Activated CD4-positive, alpha-beta T cell treated with anti-CD3 and anti-CD28 coated beads for 36 hours (primary cell): ENCODE results near the gene LPIN2. TPM values are rescaled to one million over a fixed set of nuclear protein-coding genes. Genes with fewer than 3 reads are reported as not detected.
A peak's percentile ranks its signal among the peaks of the same experiment; 100 is the strongest.

ENCODE experiments used
- ATAC-seq: fragments of 200-7000 bp; cut with Tn5 transposase; one replicate; pipeline ENCODE4 v1.10.0; 2021; ENCODE audit warnings: mild to moderate bottlenecking, moderate library complexity
- CTCF ChIA-PET: fragments of 350-600 bp; sonication (Branson Sonifier 250); formaldehyde crosslinking; loops from one replicate; lab custom pipeline; 2021; ENCODE audit warnings: antibody characterized with exemption; lab: Charles Lee
- POLR2A ChIA-PET: fragments of 350-600 bp; sonication (Branson Sonifier 250); formaldehyde crosslinking; loops from one replicate; lab custom pipeline; 2021; ENCODE audit warnings: antibody characterized with exemption, inconsistent platforms; lab: Charles Lee
- DNase-seq: peaks from one replicate; pipeline ENCODE4 v3.0.0-alpha.2; 2020
- H3K27ac Mint-ChIP-seq: one replicate; pipeline ENCODE4 v1.8.0; 2021; ENCODE audit warnings: mixed read lengths
- H3K27me3 Mint-ChIP-seq: one replicate; pipeline ENCODE4 v1.8.0; 2021; ENCODE audit warnings: mixed read lengths
- H3K36me3 Mint-ChIP-seq: one replicate; pipeline ENCODE4 v1.8.0; 2021; ENCODE audit warnings: low read depth, mixed read lengths
- H3K4me1 Mint-ChIP-seq: one replicate; pipeline ENCODE4 v1.8.0; 2021; ENCODE audit warnings: mixed read lengths
- H3K4me3 Mint-ChIP-seq: one replicate; pipeline ENCODE4 v1.8.0; 2021; ENCODE audit warnings: mild to moderate bottlenecking, moderate library complexity, mixed read lengths
- H3K9me3 Mint-ChIP-seq: one replicate; pipeline ENCODE4 v1.8.0; 2021; ENCODE audit warnings: low read depth, mixed read lengths
- intact Hi-C, 2 experiments: fragments of 100-400 bp; cut with DNase I in 1 of 2; cut with micrococcal nuclease in 1 of 2; formaldehyde crosslinking; loops; one replicate each; pipeline versions ENCODE4 v1.14.2 to v1.15.1; 2022 to 2024; cut with DNase I, micrococcal nuclease
- total RNA-seq, 2 experiments: library from RNA; stranded (reverse); gene quantifications; one replicate each; pipeline ENCODE4 v1.2.3, GENCODE V29; 2021

LPIN2 gene
- total RNA-seq, 2 experiments from 2014 or later = 82.6 to 95.3 TPM

DNA sequence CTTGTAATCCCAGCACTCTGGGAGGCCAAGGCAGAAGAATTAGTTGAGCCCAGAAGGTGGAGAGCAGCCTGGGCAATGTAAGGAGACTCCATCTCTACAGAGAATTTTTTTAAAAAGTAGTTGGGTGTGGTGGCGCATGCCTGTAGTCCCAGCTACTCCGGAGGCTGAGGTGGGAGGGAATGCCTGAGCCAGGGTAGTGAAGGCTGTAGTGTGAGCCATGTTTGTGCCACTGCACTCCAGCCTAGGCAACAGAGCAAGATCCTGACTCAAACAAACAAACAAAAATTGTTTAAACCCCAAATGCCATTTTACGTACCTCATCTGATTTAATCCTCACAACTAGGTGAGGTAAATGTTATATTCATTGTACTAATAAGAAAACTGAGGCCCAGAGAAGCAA lies 38.2 kb downstream of the LPIN2 start:
- no peak overlapping the region for H3K4me3 Mint-ChIP-seq
- ATAC-seq = no peak
- no peak for DNase-seq
- ChIA-PET POLR2A (no interaction called here), CTCF (interaction anchor here (0.8 to 8.0 kb wide), 4 partner anchors 14 to 272 kb away, joined by 3 to 78 read pairs (median 4); no protein-coding TSS in a partner anchor)
- intact Hi-C loops = loop anchor here in 1 of 2 experiments (5.0 kb wide), 1 partner anchor 618 kb away; no protein-coding TSS in a partner anchor
- no peaks in the 10 kb centered on the region for H3K27me3 Mint-ChIP-seq
- H3K4me1 Mint-ChIP-seq = peaks cover 92% of the 10 kb centered on the region
- peaks cover 66% of the 10 kb centered on the region for H3K36me3 Mint-ChIP-seq
- H3K27ac Mint-ChIP-seq = peak overlapping the region; percentile 74
- no peaks in the 10 kb centered on the region for H3K9me3 Mint-ChIP-seq

DNA sequence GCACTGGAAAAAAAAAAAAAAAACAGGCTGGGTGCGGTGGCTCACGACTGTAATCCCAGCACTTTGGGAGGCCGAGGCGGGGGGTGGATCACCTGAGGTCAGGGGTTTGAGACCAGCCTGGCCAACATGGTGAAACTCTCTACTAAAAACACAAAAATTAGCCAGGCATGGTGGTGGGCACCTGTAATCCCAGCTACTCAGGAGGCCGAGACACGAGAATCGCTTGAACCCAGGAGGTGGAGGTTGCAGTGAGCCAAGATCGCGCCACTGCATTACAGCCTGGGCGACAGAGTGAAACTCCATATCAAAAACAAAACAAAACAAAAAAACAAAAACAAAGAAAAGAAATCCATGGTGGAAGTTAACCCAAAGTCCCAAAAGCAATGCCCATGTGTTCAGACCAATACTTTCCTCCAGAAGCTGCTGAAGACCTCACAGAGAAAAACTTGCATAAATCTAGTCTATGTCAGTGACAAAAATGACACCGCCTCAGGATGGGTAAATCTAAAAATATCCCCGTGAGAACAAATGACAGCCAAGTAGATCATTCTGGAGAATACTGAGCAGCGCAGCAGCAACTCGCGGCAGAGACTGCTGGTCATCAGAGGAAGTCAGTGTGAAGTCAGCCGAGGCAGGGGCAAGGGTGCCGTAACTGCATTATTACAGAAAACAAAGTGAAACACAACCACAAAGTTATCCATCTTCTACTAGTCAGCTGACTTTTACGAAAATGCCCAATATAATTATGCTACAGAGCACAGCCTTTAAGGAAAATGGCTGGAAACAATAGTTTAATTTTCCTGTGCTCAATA lies 41.0 kb downstream of the LPIN2 start:
- Mint-ChIP-seq H3K27me3 (no peaks in the 10 kb centered on the region), H3K4me1 (peaks cover 91% of the 10 kb centered on the region), H3K9me3 (no peaks in the 10 kb centered on the region), H3K36me3 (peaks cover 65% of the 10 kb centered on the region), H3K27ac (peak overlapping the region; percentile 99), H3K4me3 (peak overlapping the region; percentile 81)
- ChIA-PET POLR2A (interaction anchor here (1.2 to 2.6 kb wide), 3 partner anchors 9 to 12 kb away, joined by 3 to 15 read pairs (median 7); no protein-coding TSS in a partner anchor), CTCF (interaction anchor here (0.7 to 8.0 kb wide), 6 partner anchors 11 to 695 kb away, joined by 3 to 78 read pairs (median 6); no protein-coding TSS in a partner anchor)
- intact Hi-C loops = loop anchor here (1.0 to 2.0 kb wide), 4 partner anchors 9 to 15 kb away; no protein-coding TSS in a partner anchor
- DNase-seq (peak; percentile 86), ATAC-seq (peak; percentile 74)

DNA sequence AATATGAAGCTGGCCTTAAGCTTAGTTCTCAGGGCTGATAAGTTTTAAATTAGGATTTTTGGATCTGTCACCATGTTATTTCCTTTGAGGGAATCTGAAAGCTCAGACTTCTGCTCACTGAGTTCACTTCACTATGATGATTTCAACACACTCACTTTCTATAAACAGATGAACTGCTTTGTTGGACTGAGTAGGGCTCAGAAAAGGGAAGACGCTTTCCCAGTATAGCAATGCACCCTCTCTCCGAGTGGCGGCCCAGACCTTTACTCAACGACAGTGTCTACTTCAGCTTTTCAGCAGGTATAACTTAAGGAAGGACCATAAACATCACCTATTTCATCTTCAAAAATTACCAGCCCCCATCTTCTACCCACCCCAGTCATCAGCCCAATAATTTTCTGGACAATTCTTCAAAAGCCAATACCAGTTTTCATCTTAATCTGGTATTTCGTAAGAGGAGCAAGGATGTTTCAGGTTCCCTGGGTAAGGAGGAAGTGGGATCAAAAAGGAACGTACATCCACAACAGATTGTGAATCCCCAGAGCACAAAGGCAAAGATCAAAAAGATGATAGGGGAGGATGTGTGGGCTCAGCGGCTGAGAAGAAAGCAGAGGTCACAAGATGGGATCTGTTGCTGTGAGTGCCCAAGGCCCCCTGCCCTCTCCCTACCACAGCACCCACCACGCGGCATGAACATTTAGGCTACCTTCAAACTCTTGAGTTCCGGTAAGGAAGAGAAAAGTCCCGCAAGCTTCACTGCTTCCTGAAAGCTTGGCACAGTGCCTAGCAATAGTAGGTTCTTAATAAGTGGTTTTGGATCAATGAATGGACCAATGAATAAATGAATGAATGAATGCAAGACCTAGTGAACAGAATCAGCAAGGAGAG lies 41.9 kb downstream of the LPIN2 start:
- CTCF ChIA-PET = interaction anchor here (0.9 to 8.0 kb wide), 8 partner anchors 8 to 275 kb away, joined by 3 to 78 read pairs (median 9); no protein-coding TSS in a partner anchor
- Mint-ChIP-seq H3K27ac (peak overlapping the region; percentile 99), H3K36me3 (peaks cover 68% of the 10 kb centered on the region), H3K4me3 (peak overlapping the region; percentile 81), H3K4me1 (peaks cover 91% of the 10 kb centered on the region), H3K27me3 (no peaks in the 10 kb centered on the region), H3K9me3 (no peaks in the 10 kb centered on the region)
- POLR2A ChIA-PET = interaction anchor here (0.6 to 2.6 kb wide), 4 partner anchors 9 to 276 kb away, joined by 3 to 15 read pairs (median 6); no protein-coding TSS in a partner anchor
- DNase-seq (peak; percentile 62), ATAC-seq (peak; percentile 55)
- intact Hi-C loops = loop anchor here in 1 of 2 experiments (1.0 to 2.0 kb wide), 2 partner anchors 8 to 14 kb away; no protein-coding TSS in a partner anchor

DNA sequence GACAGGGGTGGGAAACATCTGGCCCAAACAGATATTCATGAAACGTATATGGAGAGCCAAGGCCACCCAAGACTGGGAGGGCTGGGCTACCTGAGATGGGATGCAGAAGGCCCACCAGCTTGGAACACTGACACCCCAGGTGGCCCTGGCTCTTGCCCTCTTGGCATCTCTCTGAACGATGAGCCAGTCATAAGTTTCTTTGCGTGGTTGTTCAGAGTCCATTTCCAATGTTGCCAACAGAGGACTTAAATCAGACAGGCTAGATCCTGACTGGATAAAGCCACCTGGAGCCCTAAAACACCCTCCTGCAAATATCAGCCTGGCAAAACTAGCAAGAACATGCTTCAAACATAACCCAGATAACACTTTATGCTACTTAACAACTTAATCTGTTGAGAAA lies 42.6 kb downstream of the LPIN2 start:
- CTCF ChIA-PET = interaction anchor here (0.9 to 8.0 kb wide), 7 partner anchors 8 to 276 kb away, joined by 3 to 78 read pairs (median 12); no protein-coding TSS in a partner anchor
- POLR2A ChIA-PET = interaction anchor here (0.6 to 2.6 kb wide), 4 partner anchors 9 to 276 kb away, joined by 3 to 15 read pairs (median 6); no protein-coding TSS in a partner anchor
- Mint-ChIP-seq H3K9me3 (no peaks in the 10 kb centered on the region), H3K4me3 (peak overlapping the region; percentile 81), H3K27ac (peak overlapping the region; percentile 98), H3K27me3 (no peaks in the 10 kb centered on the region), H3K4me1 (peaks cover 91% of the 10 kb centered on the region), H3K36me3 (peaks cover 66% of the 10 kb centered on the region)
- ATAC-seq = no peak
- no peak for DNase-seq
- intact Hi-C loops = loop anchor here in 1 of 2 experiments (2.0 kb wide), 1 partner anchor 14 kb away; no protein-coding TSS in a partner anchor

DNA sequence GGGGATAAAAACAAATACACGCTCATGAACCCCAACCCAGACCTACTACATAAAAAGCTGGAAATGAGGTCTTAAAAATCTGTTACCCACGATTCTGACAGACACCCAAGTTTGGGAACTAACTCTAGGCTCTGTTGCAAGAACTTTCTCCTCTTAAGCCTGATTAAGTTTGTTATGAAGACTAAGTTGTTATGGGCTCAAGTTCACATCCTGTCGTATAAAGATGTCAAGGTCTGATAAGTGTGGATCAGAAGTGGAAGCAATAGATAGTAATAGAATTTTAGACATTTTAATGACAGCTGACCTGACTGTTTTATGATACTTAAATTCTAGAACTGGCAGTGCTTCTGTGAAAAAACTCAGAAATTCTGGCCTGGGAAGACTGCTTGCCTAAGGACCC lies 43.2 kb downstream of the LPIN2 start:
- Mint-ChIP-seq H3K27me3 (no peaks in the 10 kb centered on the region), H3K9me3 (no peaks in the 10 kb centered on the region), H3K27ac (peak overlapping the region; percentile 98), H3K4me3 (peak overlapping the region; percentile 81), H3K36me3 (peaks cover 68% of the 10 kb centered on the region), H3K4me1 (peaks cover 94% of the 10 kb centered on the region)
- DNase-seq = no peak
- intact Hi-C loops = loop anchor here in 1 of 2 experiments (1.0 to 2.0 kb wide), 2 partner anchors 9 to 13 kb away; no protein-coding TSS in a partner anchor
- CTCF ChIA-PET = interaction anchor here (1.1 to 8.0 kb wide), 6 partner anchors 9 to 277 kb away, joined by 3 to 78 read pairs (median 26); no protein-coding TSS in a partner anchor
- ATAC-seq = no peak
- POLR2A ChIA-PET = interaction anchor here (1.0 to 2.6 kb wide), 2 partner anchors 9 to 10 kb away, joined by 3 to 15 read pairs; no protein-coding TSS in a partner anchor

DNA sequence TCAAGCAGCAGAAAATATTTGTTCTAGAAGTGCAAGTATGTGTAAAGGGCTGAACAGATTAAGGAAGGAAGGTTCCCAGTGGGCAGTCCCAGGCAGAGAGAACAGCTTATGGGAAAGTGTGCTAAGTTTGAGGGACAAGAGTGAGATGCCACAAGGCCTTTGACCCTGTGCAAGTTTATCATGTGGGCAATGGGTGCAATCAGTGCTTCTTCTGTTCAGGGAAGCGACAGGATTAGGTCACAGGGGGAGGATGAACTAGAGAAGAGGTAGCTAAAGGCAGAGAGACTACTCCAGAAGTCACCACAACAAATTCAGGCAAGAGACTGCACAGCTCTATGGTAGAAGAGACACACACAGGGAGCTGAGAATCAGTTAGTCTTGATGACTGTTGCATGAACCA lies 44.3 kb downstream of the LPIN2 start:
- ChIA-PET CTCF (interaction anchor here (1.1 to 8.0 kb wide), 8 partner anchors 8 to 278 kb away, joined by 3 to 78 read pairs (median 8); no protein-coding TSS in a partner anchor), POLR2A (interaction anchor here (0.6 to 2.5 kb wide), 5 partner anchors 8 to 21 kb away, joined by 3 to 14 read pairs (median 4); no protein-coding TSS in a partner anchor)
- intact Hi-C loops = loop anchor here in 1 of 2 experiments (1.0 kb wide), 1 partner anchor 10 kb away; no protein-coding TSS in a partner anchor
- Mint-ChIP-seq H3K27ac (peak overlapping the region; percentile 98), H3K36me3 (peaks cover 68% of the 10 kb centered on the region), H3K27me3 (no peaks in the 10 kb centered on the region), H3K9me3 (no peaks in the 10 kb centered on the region), H3K4me3 (peak overlapping the region; percentile 81), H3K4me1 (peaks cover 94% of the 10 kb centered on the region)
- ATAC-seq = peak; percentile 18
- DNase-seq = no peak

DNA sequence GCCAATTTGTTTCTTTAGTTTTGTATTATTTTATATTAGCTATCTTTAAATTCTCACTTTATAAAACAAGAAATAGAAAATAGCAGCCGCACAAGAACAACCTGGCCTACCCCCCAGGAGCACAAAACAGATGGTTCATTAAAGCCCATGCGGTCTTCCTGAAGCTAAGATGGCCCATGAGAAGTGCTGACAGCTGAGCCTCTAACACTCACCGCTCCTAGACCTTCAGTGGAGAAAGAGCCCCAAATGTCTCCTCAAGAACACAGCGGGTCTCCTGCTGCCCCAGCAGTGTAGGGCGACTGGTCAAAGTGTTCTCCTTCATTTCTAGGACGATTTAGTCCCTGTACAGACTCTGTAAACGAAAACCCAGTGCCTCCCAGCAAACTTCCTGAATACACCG lies 45.1 kb downstream of the LPIN2 start:
- peaks cover 68% of the 10 kb centered on the region for H3K36me3 Mint-ChIP-seq
- POLR2A ChIA-PET = interaction anchor here (0.8 to 2.5 kb wide), 3 partner anchors 8 to 13 kb away, joined by 3 to 14 read pairs (median 7); no protein-coding TSS in a partner anchor

DNA sequence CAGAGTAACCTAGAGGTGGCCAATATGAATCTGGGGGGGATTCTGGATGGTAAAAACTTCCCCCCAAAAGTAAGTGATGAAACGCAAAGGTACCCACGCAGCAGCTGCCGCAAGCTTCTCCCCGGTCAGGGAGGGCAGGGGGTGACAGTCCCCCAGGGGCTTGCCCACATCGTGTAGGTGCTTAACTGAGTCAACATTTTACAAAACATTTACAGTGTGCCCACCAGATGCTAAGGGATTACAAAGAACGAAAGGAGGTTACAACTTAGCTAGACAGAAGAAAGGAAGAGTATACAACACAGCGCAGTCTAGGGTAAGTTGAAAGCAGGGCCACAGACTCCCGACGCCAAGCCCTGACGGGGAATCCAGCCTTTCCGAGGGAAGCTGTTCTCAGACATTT lies 45.6 kb downstream of the LPIN2 start:
- intact Hi-C loops = no loop called here
- CTCF ChIA-PET = interaction anchor here (4.0 to 8.0 kb wide), 3 partner anchors 7 to 18 kb away, joined by 41 to 78 read pairs (median 42); no protein-coding TSS in a partner anchor
- POLR2A ChIA-PET = interaction anchor here (1.9 to 2.5 kb wide), 2 partner anchors 10 to 13 kb away, joined by 7 to 14 read pairs; no protein-coding TSS in a partner anchor
- Mint-ChIP-seq H3K9me3 (no peaks in the 10 kb centered on the region), H3K4me3 (peak overlapping the region; percentile 34), H3K27me3 (no peaks in the 10 kb centered on the region), H3K4me1 (peaks cover 96% of the 10 kb centered on the region), H3K27ac (peak overlapping the region; percentile 98), H3K36me3 (peaks cover 68% of the 10 kb centered on the region)
- no peak for DNase-seq
- no peak for ATAC-seq

More for the DNA sequence above, 45.1 kb downstream of the LPIN2 start:
- CTCF ChIA-PET = interaction anchor here (1.3 to 8.0 kb wide), 5 partner anchors 7 to 242 kb away, joined by 3 to 78 read pairs (median 41); no protein-coding TSS in a partner anchor
- Mint-ChIP-seq H3K4me1 (peaks cover 95% of the 10 kb centered on the region), H3K27me3 (no peaks in the 10 kb centered on the region), H3K27ac (peak overlapping the region; percentile 98), H3K9me3 (no peaks in the 10 kb centered on the region), H3K4me3 (peak overlapping the region; percentile 81)
- DNase-seq = no peak
- intact Hi-C loops = no loop called here
- no peak for ATAC-seq

DNA sequence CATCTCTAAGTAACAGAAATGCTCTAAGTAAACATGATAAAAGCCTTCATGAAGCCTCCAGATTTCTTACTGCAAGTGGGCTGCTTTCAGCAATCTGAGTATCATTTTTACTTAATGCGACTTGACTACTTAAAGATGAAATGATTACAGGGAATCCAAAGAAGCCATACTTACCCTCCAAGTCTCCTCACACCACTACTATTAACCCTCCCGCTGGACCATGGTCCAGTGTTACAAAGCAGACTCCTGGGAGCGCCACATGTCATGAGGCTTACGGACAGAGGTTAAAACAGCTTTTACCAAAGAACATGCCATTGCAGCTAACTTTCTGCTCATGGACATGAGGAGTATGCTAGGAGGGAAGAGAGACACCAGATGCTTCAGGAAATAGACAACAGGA lies 46.4 kb downstream of the LPIN2 start:
- H3K4me1 Mint-ChIP-seq = peaks cover 97% of the 10 kb centered on the region
- intact Hi-C loops = no loop called here
- H3K27ac Mint-ChIP-seq = peak overlapping the region; percentile 100
- no peaks in the 10 kb centered on the region for H3K27me3 Mint-ChIP-seq
- no peak overlapping the region for H3K4me3 Mint-ChIP-seq
- peaks cover 66% of the 10 kb centered on the region for H3K36me3 Mint-ChIP-seq
- H3K9me3 Mint-ChIP-seq = no peaks in the 10 kb centered on the region
- ChIA-PET POLR2A (no interaction called here), CTCF (interaction anchor here (4.9 kb wide), 1 partner anchor 19 kb away, joined by 42 read pairs; no protein-coding TSS in a partner anchor)
- no peak for ATAC-seq
- DNase-seq = no peak

DNA sequence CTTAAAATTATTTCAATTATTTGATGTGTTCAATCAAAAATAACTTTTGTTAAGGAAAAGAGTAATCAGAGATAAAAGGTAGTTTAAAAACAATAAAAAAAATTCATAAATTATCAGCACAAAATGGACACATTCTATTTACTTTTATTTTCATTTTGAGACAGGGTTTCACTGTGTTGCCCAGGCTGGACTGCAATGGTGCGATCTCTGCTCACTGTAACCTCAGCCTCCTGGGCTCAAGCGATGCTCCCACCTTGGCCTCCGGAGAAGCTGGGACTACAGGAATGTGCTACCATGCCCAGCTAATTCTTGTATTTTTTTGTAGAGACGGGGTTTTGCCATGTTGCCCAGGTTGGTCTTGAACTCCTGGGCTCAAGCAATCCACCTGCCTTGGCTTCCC lies 47.1 kb downstream of the LPIN2 start:
- intact Hi-C loops = no loop called here
- H3K4me3 Mint-ChIP-seq = peak overlapping the region; percentile 26
- H3K27me3 Mint-ChIP-seq = no peaks in the 10 kb centered on the region
- ChIA-PET POLR2A (no interaction called here), CTCF (interaction anchor here (1.2 to 9.9 kb wide), 3 partner anchors 11 to 20 kb away, joined by 3 to 158 read pairs (median 3); no protein-coding TSS in a partner anchor)
- H3K9me3 Mint-ChIP-seq = no peaks in the 10 kb centered on the region
- DNase-seq (no peak), ATAC-seq (no peak)
- H3K36me3 Mint-ChIP-seq = peaks cover 61% of the 10 kb centered on the region
- H3K4me1 Mint-ChIP-seq = peaks cover 97% of the 10 kb centered on the region
- H3K27ac Mint-ChIP-seq = peak overlapping the region; percentile 100
